NCI-H2107 (cell line): ENCODE data around the gene RGS9.
"Not testable (repeated sequence)": the region's sequence is repeated elsewhere in the genome, so short reads cannot be mapped to it uniquely, and the experiment has no call there.

ENCODE experiments used
- DNase-seq: peaks from one replicate; lab custom pipeline; 2025; lab: John Stamatoyannopoulos, UW

Gene RGS9

DNA sequence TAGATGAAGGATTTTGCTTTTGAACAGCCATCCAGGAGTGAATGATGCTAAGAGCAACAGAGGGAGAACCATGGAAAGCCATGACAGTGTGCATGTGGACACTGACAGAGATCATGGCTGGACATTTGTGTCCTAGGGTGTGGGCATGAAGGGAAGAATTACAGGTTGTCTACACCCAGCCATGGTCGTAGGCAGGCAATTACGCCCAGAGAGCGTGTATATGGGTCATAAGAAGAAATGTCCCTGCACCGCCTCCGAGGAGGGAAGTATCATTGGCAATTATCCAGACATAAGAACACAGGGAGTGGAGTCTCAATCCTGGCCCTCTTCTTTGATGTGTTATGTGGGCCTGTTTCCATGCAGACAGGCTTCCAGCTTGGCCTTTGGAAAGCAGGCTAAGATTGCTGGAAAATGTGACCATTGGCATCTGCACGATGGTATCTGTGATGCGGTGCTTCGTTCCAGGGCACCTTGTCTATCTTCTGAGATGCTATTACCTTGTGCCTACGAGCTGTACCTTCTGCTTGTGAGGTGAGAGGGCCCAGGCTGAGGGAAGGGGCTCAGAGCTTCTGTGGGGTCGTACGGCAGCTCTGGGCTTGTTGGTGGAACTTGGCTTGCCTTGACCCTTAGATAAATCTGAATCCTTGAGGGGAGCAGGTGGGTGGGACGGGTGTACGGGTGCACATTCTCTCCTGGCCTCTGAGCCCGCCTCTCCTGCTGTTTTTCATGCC lies 19.8 kb downstream of the RGS9 start:
- DNase-seq: no peak

- no peak for DNase-seq
Measured at GRCh38 chr17:65158041-65158440, 20.9 kb downstream of the RGS9 start.

GRCh38 chr17:65158622-65159021 lies 21.5 kb downstream of the RGS9 start:
- no peak for DNase-seq

DNA sequence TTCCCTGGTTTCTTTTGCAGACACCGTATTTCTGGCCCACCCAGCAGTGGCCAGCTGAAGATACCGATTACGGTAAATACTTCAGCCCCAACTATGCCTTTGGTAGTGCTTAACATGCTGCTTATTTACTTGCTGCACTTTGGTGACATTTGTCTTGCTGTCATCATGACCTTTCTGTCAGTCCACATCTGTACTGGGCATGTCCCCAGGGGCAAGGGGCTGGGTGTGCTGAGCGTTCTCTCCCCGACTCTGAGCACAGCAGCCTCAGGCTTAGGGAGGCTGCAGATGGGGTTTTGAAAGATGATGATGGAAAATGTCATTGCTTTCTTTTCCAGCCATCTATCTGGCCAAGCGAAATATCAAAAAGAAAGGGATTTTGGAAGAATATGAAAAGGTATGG lies 23.3 kb downstream of the RGS9 start:
- no peak for DNase-seq

DNA sequence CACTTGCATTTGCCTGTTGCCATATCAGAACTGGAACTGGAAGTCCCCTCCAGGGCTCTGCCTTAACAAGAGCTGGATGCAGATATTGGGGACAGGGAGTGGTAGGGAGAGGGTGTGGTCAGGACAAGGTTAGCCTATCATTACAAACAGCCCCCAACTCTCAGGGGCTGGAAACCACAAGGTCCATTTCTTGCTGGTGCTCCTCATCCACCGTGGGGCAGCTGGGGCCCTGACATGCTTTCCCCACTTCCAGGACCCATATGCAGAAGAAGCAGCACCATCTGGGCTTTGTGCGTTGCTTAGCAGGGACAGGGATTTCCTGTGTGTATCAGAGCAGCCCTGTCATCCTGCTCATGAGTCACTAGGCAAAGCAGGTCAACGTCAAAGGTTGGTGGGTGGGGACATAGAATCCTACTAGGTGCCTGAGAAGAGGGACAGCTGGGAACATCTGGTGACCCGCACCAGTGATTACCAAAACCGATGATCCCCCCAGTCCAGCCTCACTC lies 26.9 kb downstream of the RGS9 start:
- DNase-seq: no peak

GRCh38 chr17:65166787-65167186 lies 29.6 kb downstream of the RGS9 start:
- DNase-seq: no peak

DNA sequence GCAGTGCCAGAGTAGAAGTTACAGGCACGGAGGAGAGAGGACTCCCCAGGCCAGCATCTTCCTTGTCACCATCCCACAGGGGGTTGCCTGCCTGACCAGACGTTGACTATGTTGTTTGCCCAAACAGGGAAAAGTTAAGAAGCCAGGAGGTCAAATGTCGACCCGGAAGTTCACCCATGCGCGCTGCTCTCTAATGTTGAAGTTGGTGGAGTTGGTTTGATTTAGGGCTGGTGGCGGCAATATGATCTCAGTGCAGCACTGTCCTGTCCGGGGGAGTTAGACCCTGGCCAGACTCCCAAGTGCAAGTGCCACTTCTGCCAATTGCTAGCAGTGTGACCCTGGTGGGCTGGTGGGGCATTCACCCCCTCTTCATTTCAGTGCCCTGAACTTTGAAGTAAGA lies 30.4 kb downstream of the RGS9 start:
- DNase-seq: no peak

DNA sequence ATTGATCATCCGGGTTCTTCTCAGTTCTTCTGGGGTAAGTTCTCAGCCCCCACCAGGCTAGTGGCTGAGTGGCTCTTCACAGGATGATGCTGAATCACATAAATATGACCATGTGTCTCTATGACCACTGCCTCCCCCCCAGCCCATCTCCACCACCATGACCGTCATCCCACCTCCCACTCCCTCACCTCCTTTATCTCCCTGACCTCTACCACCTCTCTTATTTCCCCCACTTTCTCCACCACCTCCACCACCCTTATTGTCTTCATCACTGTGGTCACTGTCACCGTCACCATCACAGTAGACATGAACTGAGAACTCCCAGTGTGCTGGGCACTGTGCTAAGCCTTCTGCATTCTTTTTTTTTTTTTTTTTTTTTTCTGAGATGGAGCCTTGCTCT lies 32.5 kb downstream of the RGS9 start:
- no peak for DNase-seq

GRCh38 chr17:65170839-65171238 lies 33.7 kb downstream of the RGS9 start:
- DNase-seq: no peak

DNA sequence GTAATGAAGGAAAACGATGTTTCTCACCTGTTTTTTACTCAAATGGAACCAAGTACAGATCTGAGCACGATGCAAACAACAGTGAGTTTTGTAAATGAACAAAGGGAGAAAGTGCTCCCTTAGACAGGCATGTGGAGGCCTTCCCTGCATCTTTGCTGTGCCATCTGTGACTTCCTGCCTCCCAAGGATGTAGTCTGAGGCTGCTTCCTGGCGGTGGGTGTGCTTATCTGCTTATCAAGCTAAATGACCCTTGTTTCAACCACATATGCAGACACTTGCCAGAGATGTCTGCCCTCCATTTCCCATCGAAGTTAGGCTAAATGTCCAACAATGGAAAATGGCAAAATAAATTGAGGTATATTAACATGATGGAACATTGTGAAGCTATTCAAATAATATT lies 34.6 kb downstream of the RGS9 start:
- no peak for DNase-seq

DNA sequence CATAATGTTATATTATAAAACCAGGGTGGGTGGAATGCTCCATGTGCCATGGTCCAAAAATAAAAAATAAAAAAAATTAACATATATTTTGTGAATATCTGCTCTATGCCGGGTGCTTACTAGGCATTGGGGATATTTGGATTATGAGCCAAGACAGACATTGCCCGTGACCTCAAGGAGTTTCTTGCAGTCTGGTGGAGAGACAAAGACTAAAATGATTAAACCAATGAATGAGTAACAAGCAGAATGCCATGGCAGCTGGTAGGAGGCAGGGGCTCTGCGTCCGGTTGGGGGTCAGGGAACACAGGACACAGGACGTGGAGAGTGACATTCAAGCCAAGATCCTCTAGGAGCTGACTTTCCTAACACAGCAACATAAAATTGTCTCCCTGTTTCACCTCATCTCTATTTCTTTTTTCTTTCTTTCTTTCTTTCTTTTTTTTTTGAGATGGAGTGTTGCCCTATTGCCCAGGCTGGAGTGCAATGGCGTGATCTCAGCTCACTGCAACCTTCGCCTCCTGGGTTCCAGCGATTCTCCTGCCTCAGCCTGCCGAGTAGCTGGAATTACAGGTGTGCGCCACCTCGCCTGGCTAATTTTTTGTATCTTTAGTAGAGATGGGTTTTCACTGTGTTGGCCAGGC lies 35.4 kb downstream of the RGS9 start:
- DNase-seq: no peak

- no peak for DNase-seq
Measured at GRCh38 chr17:65173284-65173793, 36.2 kb downstream of the RGS9 start.

GRCh38 chr17:65173976-65174683 lies 37.0 kb downstream of the RGS9 start:
- DNase-seq: no peak

DNA sequence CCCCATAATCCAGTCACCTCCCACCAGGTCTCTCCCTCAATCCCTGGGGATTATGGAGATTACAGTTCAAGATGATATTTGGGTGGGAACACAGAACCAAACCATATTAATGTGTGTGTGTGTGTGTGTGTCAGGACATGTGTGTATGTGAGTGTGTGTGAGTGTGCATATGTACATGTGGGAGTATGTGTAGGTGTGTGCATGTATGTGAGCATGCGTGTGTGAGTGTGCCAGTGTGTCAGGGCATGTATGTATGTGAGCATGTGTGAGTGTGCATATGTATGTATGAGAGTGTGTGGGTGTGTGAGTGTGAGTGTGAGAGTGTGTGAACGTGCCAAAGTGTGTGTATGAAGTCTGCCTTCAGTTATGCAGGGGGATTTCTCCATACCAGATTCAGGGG lies 37.8 kb downstream of the RGS9 start:
- DNase-seq: no peak

DNA sequence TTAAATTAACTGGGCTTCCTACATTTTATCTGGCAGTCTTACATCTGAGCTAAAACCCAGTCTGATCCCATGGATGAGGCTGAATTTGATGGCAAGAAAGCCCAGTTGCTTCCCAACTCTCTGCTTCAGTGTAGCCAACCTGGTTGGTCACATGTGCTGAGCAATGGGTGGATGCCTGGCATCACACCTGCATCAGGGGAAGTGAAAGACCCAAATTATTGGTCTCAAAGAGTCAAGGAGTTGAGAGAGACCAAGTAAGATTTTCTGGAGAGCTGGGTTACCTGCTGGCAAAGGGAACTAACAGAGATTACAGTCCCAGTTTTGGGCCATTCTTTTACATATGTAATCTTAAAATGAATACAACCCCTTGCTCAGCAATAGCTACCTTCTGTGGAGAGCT lies 38.8 kb downstream of the RGS9 start:
- no peak for DNase-seq

- DNase-seq: no peak
Measured at GRCh38 chr17:65176646-65177409, 39.7 kb downstream of the RGS9 start.

DNA sequence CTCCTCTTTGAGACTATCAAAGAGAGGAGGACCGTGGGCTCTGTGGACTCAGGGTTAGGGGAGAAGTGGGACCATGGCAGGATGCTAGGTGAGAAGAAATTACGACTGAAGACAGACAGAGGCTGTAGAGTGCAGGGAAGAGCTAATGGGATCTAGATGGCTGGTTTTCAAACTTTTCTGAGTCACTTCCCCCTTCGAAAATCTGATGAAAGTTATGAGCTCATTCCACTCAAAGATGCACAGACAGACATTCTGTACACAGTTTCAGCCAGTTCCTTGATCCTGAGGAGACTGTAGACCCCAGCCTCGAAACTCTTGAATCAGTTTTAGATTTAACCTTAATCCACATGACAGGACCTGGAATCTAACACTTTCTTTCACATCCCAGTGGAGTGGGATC lies 40.7 kb downstream of the RGS9 start:
- no peak for DNase-seq

GRCh38 chr17:65180276-65180675 lies 43.1 kb downstream of the RGS9 start:
- not testable (repeated sequence) for DNase-seq

GRCh38 chr17:65180752-65181236 lies 43.6 kb downstream of the RGS9 start:
- DNase-seq: not testable (repeated sequence)

GRCh38 chr17:65181237-65182061 lies 44.3 kb downstream of the RGS9 start:
- no peak for DNase-seq

GRCh38 chr17:65182233-65182632 lies 45.1 kb downstream of the RGS9 start:
- no peak for DNase-seq
